Lung (tissue), 12 donors: ENCODE results near the gene EML1. TPM values are rescaled to one million over a fixed set of nuclear protein-coding genes. Genes with fewer than 3 reads are reported as not detected.

ENCODE experiments used
- ATAC-seq: fragments of 200-7000 bp; cut with Tn5 transposase; one replicate; pipeline ENCODE4 v1.9.1; 2020; ENCODE audit warnings: moderate number of reproducible peaks; ENCODE audit not compliant: insufficient read depth, low FRiP score
- DNase-seq, 3 donors: peaks; one replicate each; pipeline ENCODE4 v3.0.0-alpha.2; 2013 to 2017
- H3K27ac ChIP-seq, 2 donors: one replicate each; pipeline ENCODE4 v1.5.1; 2013; ENCODE audit warnings: mild to moderate bottlenecking in 2 of 2, moderate library complexity in 2 of 2, control low read depth in 1 of 2, inconsistent platforms in 1 of 2, low read depth in 1 of 2, low read length in 1 of 2
- H3K27me3 ChIP-seq, 3 donors: one replicate each; pipeline ENCODE4 v1.5.1; 2013; ENCODE audit warnings: low read length in 2 of 3; ENCODE audit not compliant: control insufficient read depth in 3 of 3, insufficient read depth in 3 of 3
- H3K36me3 ChIP-seq, 4 donors: one replicate each; pipeline ENCODE4 v1.5.1; 2013; ENCODE audit warnings: low read length in 4 of 4, mild to moderate bottlenecking in 1 of 4, moderate library complexity in 1 of 4; ENCODE audit not compliant: control insufficient read depth in 4 of 4, insufficient read depth in 4 of 4
- H3K4me1 ChIP-seq, 5 donors: one replicate each; pipeline ENCODE4 v1.5.1; 2013; ENCODE audit warnings: low read length in 5 of 5, mild to moderate bottlenecking in 2 of 5, moderate library complexity in 1 of 5; ENCODE audit not compliant: control insufficient read depth in 5 of 5, insufficient read depth in 5 of 5
- H3K4me3 ChIP-seq: one replicate; pipeline ENCODE4 v1.5.1; 2013; ENCODE audit warnings: mild to moderate bottlenecking, control low read depth, moderate library complexity
- H3K9ac ChIP-seq, 2 donors: one replicate each; pipeline ENCODE4 v1.5.1; 2013; ENCODE audit warnings: low read length in 2 of 2, control low read depth in 1 of 2; ENCODE audit not compliant: insufficient read depth in 1 of 2
- H3K9me3 ChIP-seq, 4 donors: one replicate each; pipeline ENCODE4 v1.5.1; 2013; ENCODE audit warnings: low read length in 3 of 4, mild to moderate bottlenecking in 1 of 4, moderate library complexity in 1 of 4; ENCODE audit not compliant: control insufficient read depth in 4 of 4, insufficient read depth in 3 of 4
- CTCF ChIP-seq: IDR thresholded peaks from 2 replicates; pipeline ENCODE4 v1.5.1; 2012; ENCODE audit warnings: mild to moderate bottlenecking; ENCODE audit errors: control extremely low read depth, extremely low read depth
- WGBS, 2 donors: extraction: QIAGEN DNeasy Blood & Tissue Kit; methylation state at CpG; one replicate each; pipeline ENCODE4 v1.1.7; 2013; 5-methylcytosine and 5-hydroxymethylcytosine counted together
- polyA plus RNA-seq, 2 donors: library from polyadenylated mRNA; stranded (reverse); fragments of 200-250 nt; gene quantifications; one replicate each; pipeline ENCODE4 v1.2.1, GENCODE V29; 2013
- total RNA-seq, 2 donors: library from RNA; depleted of rRNA in 1 of 2; stranded (reverse); fragments of >200 nt in 1 of 2; gene quantifications; one replicate each; pipeline ENCODE4 v1.2.1, GENCODE V29; 2014 to 2021
- donor health status: control.
- donor health status: control.
- donor health status: Bipolar disorder and iron deficiency.
- donor health status: healthy.
- donor health status: DM: yes; HTN: yes; CAD: no.

EML1 gene
- total and polyA plus RNA-seq, 4 donors = 6.7 to 88.0 (median 22.8) TPM

- no peak for ATAC-seq
Measured at GRCh38 chr14:99899578-99900178, 106.5 kb downstream of the EML1 start.

GRCh38 chr14:99902925-99903324 is 109.7 kb downstream of the EML1 start:
- no peak for DNase-seq
- Histone ChIP-seq H3K4me3 (no peak overlapping the region), H3K9me3 (peaks cover 0 to 2% (median 0%) of the 10 kb centered on the region in 4 donors), H3K27ac (no peak overlapping the region), H3K27me3 (no peaks in the 10 kb centered on the region), H3K4me1 (no peaks in the 10 kb centered on the region), H3K9ac (no peak overlapping the region), H3K36me3 (peaks cover 7 to 25% (median 15%) of the 10 kb centered on the region in 4 donors)
- no peak for TF ChIP-seq CTCF
- ATAC-seq = no peak

More at GRCh38 chr14:99899578-99900178, 106.5 kb downstream of the EML1 start:
- no peak overlapping the region for H3K4me3 ChIP-seq
- peaks cover 4 to 19% (median 13%) of the 10 kb centered on the region in 4 donors for H3K36me3 ChIP-seq
- WGBS, 2 donors = 75 to 78% methylated on average over 7 of the region's 7 CpGs
- H3K4me1 ChIP-seq = no peaks in the 10 kb centered on the region
- H3K9me3 ChIP-seq = no peaks in the 10 kb centered on the region
- peak in 2 of 3 donors; percentile 40 to 49 for DNase-seq
- no peak overlapping the region for H3K9ac ChIP-seq
- H3K27ac ChIP-seq = no peak overlapping the region
- H3K27me3 ChIP-seq = no peaks in the 10 kb centered on the region
- TF ChIP-seq CTCF = peak; percentile 11

- ATAC-seq = no peak
- Histone ChIP-seq H3K27me3 (no peaks in the 10 kb centered on the region), H3K4me1 (no peaks in the 10 kb centered on the region), H3K9me3 (peaks cover 0 to 3% (median 0%) of the 10 kb centered on the region in 4 donors), H3K4me3 (no peak overlapping the region), H3K27ac (no peak overlapping the region), H3K36me3 (peaks cover 7 to 26% (median 20%) of the 10 kb centered on the region in 4 donors), H3K9ac (no peak overlapping the region)
- no peak for TF ChIP-seq CTCF
- DNase-seq = no peak
- 84 to 97% methylated on average over 2 of the region's 2 CpGs for WGBS, 2 donors
Measured at GRCh38 chr14:99904506-99904905, 111.3 kb downstream of the EML1 start.

GRCh38 chr14:99905121-99905520 is 111.9 kb downstream of the EML1 start:
- ATAC-seq = no peak
- WGBS, 2 donors = 97 to 99% methylated on average over 5 of the region's 5 CpGs
- peaks cover 7 to 28% (median 22%) of the 10 kb centered on the region in 4 donors for H3K36me3 ChIP-seq

More at GRCh38 chr14:99905121-99905520, 111.9 kb downstream of the EML1 start:
- Histone ChIP-seq H3K27ac (no peak overlapping the region), H3K9ac (no peak overlapping the region), H3K4me1 (no peaks in the 10 kb centered on the region), H3K27me3 (no peaks in the 10 kb centered on the region), H3K9me3 (peaks cover 0 to 5% (median 0%) of the 10 kb centered on the region in 4 donors), H3K4me3 (no peak overlapping the region)
- no peak for TF ChIP-seq CTCF
- DNase-seq = no peak
